ENCODE measurements around the gene PSMD13. TPM values are rescaled to one million over a fixed set of nuclear protein-coding genes. Genes with fewer than 3 reads are reported as not detected.

PSMD13 gene
- total and polyA plus RNA-seq, 2 donors (not counting 1 experiment from before 2014, with no cell fraction given), result 98.0 to 104 TPM

DNA sequence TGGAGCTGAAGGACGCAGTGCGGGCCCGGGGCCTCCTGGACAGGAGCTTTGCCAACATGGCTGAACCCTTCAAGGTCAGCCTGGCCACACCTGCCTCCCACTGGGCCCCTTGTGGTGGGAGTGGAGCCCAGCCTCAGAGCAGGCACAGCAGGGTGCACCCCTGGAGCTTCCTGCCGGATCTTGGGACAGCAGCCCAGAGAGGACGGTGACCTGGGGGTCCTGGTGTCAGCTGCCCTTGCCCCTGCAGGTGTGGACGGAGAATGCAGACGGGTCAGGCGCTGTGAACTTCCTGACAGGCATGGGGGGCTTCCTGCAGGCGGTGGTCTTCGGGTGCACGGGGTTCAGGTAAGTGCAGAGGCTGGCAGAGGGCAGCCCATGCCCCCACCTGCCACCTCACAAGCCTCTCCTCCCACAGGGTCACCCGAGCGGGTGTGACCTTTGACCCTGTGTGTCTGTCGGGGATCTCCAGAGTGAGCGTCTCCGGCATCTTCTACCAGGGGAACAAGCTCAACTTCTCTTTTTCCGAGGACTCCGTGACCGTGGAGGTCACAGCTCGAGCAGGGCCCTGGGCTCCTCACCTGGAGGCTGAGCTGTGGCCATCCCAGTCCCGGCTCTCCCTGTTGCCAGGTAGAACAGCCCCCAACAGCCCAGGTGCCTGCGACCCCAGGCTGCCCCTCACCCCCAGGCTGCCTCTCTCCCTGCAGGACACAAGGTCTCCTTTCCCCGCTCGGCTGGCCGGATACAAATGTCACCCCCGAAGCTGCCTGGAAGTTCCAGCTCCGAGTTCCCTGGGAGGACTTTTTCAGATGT, 57.3 kb downstream of the PSMD13 start:
- H3K9ac ChIP-seq (ENCODE audit: low read length), result no peak overlapping the region
- H3K79me2 ChIP-seq (ENCODE audit: control insufficient read depth, insufficient read depth, low read length), result no peaks in the 10 kb centered on the region
- ATAC-seq (ENCODE audit: low read depth) (no peak), DNase-seq (no peak)
- H3K27ac ChIP-seq (ENCODE audit: low read length in 2 of 2), result no peak overlapping the region
- H3K4me3 ChIP-seq (ENCODE audit: control extremely low read depth in 1 of 5, extremely low read depth in 1 of 5, insufficient read depth in 1 of 5, low read depth in 2 of 5, low read length in 4 of 5), result no peak overlapping the region
- peaks cover 0 to 6% (median 0%) of the 10 kb centered on the region in 4 experiments for H3K27me3 ChIP-seq (replicated peaks in 1 of 4; ENCODE audit: control extremely low read depth in 1 of 4, control insufficient read depth in 3 of 4, insufficient read depth in 4 of 4, low read length in 3 of 4)
- peaks cover 7% of the 10 kb centered on the region for H3K27me3 Mint-ChIP-seq
- no peak overlapping the region for H3K27ac Mint-ChIP-seq
- H3K9me3 ChIP-seq (ENCODE audit: control extremely low read depth in 1 of 3, control insufficient read depth in 2 of 3, insufficient read depth in 1 of 3, low read length in 2 of 3), result no peaks in the 10 kb centered on the region
- no peaks in the 10 kb centered on the region for H3K36me3 ChIP-seq (replicated peaks in 1 of 2; ENCODE audit: control extremely low read depth in 1 of 2, control insufficient read depth in 1 of 2, extremely low read depth in 1 of 2, insufficient read depth in 2 of 2, low read length in 1 of 2)
- 96% methylated on average over 27 of the region's 27 CpGs for WGBS (ENCODE audit: insufficient coverage)
- no peaks in the 10 kb centered on the region for H3K9me3 Mint-ChIP-seq (ENCODE audit: insufficient read depth)
- H3K4me2 ChIP-seq (replicated peaks; ENCODE audit: low read depth, low read length, poor library complexity, severe bottlenecking), result no peak overlapping the region
- peaks cover 4 to 11% of the 10 kb centered on the region in 2 donors for H3K4me1 ChIP-seq (ENCODE audit: control insufficient read depth in 2 of 2, insufficient read depth in 2 of 2, low read length in 2 of 2)
- CTCF ChIA-PET, result interaction anchor here (1.1 to 1.5 kb wide), 2 partner anchors 11 to 12 kb away, joined by 3 to 4 read pairs; no protein-coding TSS in a partner anchor
- POLR2A ChIA-PET, result interaction anchor here (0.6 kb wide), 1 partner anchor 11 kb away, joined by 6 read pairs; no protein-coding TSS in a partner anchor
- H4K20me1 ChIP-seq (ENCODE audit: control insufficient read depth, insufficient read depth, low read length, poor library complexity, severe bottlenecking), result no peaks in the 10 kb centered on the region
- TF ChIP-seq CTCF (IDR thresholded peaks at IDR 0.05) (no peak), EZH2 (IDR thresholded peaks at IDR 0.05; ENCODE audit: borderline replicate concordance, insufficient read depth, low read depth, low read length, poor library complexity, severe bottlenecking) (no peak)
- intact Hi-C loops (cut with micrococcal nuclease), result no loop called here
- peaks cover 10% of the 10 kb centered on the region for H3K4me1 Mint-ChIP-seq
- no peak overlapping the region for H3K4me3 Mint-ChIP-seq
- H2AFZ ChIP-seq (ENCODE audit: insufficient read depth, low read depth, low read length, poor library complexity, severe bottlenecking), result no peak overlapping the region

DNA sequence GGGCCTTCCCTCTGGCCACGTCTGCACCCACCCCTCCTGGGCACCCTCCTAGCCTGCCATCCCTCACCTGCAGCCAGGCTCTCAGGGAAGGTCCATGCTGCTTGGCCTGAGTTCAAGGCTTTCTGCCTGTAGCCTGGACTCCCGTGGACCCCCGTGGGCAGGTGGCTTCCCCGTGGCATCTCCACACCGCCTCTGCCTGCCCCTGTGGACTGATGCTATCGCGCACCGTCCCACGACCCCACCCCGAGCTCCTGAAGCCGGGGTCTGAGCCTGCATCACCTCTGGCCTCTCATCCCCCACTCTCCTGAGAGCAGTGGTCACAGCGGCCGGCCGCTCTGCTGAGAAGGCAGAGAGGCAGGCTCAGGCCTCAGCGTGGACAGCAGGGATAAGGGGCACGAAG, 58.0 kb downstream of the PSMD13 start:
- Histone ChIP-seq H3K9me3 (ENCODE audit: control extremely low read depth in 1 of 3, control insufficient read depth in 2 of 3, insufficient read depth in 1 of 3, low read length in 2 of 3) (no peaks in the 10 kb centered on the region), H3K27ac (ENCODE audit: low read length in 2 of 2) (no peak overlapping the region), H3K27me3 (replicated peaks in 1 of 4; ENCODE audit: control extremely low read depth in 1 of 4, control insufficient read depth in 3 of 4, insufficient read depth in 4 of 4, low read length in 3 of 4) (peaks cover 0 to 9% (median under 1%) of the 10 kb centered on the region in 4 experiments), H4K20me1 (ENCODE audit: control insufficient read depth, insufficient read depth, low read length, poor library complexity, severe bottlenecking) (no peaks in the 10 kb centered on the region), H3K4me3 (ENCODE audit: control extremely low read depth in 1 of 5, extremely low read depth in 1 of 5, insufficient read depth in 1 of 5, low read depth in 2 of 5, low read length in 4 of 5) (no peak overlapping the region), H3K9ac (ENCODE audit: low read length) (no peak overlapping the region), H3K79me2 (ENCODE audit: control insufficient read depth, insufficient read depth, low read length) (no peaks in the 10 kb centered on the region), H2AFZ (ENCODE audit: insufficient read depth, low read depth, low read length, poor library complexity, severe bottlenecking) (no peak overlapping the region), H3K4me1 (ENCODE audit: control insufficient read depth in 2 of 2, insufficient read depth in 2 of 2, low read length in 2 of 2) (peaks cover under 1 to 6% of the 10 kb centered on the region in 2 donors), H3K36me3 (replicated peaks in 1 of 2; ENCODE audit: control extremely low read depth in 1 of 2, control insufficient read depth in 1 of 2, extremely low read depth in 1 of 2, insufficient read depth in 2 of 2, low read length in 1 of 2) (no peaks in the 10 kb centered on the region), H3K4me2 (replicated peaks; ENCODE audit: low read depth, low read length, poor library complexity, severe bottlenecking) (no peak overlapping the region)
- ChIA-PET CTCF (interaction anchor here (1.1 to 1.5 kb wide), 2 partner anchors 10 to 11 kb away, joined by 3 to 4 read pairs; no protein-coding TSS in a partner anchor), POLR2A (interaction anchor here (0.6 kb wide), 1 partner anchor 11 kb away, joined by 6 read pairs; no protein-coding TSS in a partner anchor)
- DNase-seq, result no peak
- no peak overlapping the region for H3K4me3 Mint-ChIP-seq
- peaks cover 6% of the 10 kb centered on the region for H3K4me1 Mint-ChIP-seq
- H3K27me3 Mint-ChIP-seq, result peaks cover 7% of the 10 kb centered on the region
- no peak overlapping the region for H3K27ac Mint-ChIP-seq
- ATAC-seq (ENCODE audit: low read depth), result no peak
- no peak for TF ChIP-seq CTCF (IDR thresholded peaks at IDR 0.05)
- no peak for TF ChIP-seq EZH2 (IDR thresholded peaks at IDR 0.05; ENCODE audit: borderline replicate concordance, insufficient read depth, low read depth, low read length, poor library complexity, severe bottlenecking)
- WGBS (ENCODE audit: insufficient coverage), result 93% methylated on average over 16 of the region's 16 CpGs
- no peaks in the 10 kb centered on the region for H3K9me3 Mint-ChIP-seq (ENCODE audit: insufficient read depth)
- intact Hi-C loops (cut with micrococcal nuclease), result no loop called here

Data from B cell (primary cell).